Fibroblast of skin of abdomen (primary cell): Measurements from ENCODE around the gene TMEM53.
A peak's percentile ranks its signal among the peaks of the same experiment; 100 is the strongest.
"Not testable (repeated sequence)": the region's sequence is repeated elsewhere in the genome, so short reads cannot be mapped to it uniquely, and the experiment has no call there.

Source experiments
- DNase-seq: peaks from one replicate; pipeline ENCODE4 v3.0.0-alpha.2; 2013

TMEM53 gene

DNA sequence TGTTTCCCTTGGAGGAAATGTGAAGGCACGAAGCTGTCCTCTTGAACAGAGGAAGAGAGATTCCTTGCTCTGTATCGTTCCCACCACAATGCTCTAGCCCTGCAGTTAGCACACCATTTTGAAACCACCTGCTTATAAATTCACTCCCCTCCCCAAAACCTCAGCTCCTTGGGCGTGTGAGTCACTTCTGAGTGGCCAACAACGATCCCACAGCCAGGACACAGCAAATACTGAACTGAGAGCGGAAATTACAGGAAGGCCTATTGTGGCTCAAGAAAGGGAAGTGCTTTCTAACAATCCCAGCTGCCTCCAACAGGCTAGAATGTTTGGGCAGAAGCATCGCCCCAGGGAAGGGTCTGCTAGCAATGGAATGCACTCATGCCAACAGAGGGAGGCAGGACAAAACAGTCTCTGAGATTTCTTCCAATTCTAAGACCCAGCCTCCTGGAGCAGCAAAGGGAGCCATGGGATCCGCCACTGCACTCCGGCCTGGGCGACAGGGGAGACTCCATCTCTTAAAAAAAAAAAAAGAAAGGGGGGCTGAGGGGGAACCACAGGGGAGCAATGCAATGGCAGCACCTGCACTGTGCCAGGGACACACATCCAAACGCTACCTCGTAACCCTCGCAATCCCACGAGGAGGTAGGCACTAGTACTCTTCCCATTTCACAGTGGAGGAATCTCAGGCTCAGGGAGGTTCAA is 1.9 kb downstream of the TMEM53 start:
- DNase-seq: peak; percentile 9

DNA sequence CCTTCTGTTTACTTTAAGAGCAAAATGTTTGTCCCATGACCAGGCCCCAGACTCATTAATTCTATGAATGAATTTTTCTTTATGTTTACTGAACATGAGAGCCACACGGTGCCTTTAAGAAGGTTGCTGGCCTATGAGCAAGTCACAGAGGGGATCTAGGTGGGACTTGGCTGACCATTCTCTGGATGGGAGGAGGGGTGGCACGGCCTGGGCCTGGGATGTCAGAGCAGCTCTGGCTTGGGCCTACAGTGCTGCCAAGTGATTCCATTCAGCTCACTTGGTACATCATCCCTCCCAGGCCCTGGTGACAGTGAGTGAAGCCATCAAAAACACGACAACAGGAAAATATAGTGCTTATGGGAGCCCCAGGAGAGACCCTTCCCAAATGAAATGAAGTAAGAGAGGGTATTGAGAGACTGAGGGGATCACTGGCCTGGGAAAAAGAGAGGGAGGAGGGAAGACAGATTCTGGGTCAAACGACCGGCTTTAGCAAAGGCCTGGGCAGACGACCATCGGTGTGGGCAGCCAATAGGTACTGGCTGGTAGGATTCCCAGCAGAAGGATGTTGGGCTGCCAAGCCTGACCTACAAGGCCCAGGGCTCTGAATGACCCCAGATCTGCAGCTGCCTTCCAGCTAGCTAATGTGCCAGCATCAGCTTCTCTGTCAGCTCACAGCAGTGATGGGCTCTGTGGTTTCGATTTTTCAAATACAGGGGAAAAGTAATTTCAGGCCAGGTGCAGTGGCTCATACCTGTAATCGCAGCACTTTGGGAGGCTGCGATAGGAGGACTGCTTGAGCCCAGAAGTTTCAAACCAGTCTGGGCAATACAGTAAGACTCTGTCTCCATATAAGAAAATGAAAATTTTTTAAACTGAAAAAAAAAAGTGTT is 3.3 kb downstream of the TMEM53 start:
- DNase-seq: no peak

DNA sequence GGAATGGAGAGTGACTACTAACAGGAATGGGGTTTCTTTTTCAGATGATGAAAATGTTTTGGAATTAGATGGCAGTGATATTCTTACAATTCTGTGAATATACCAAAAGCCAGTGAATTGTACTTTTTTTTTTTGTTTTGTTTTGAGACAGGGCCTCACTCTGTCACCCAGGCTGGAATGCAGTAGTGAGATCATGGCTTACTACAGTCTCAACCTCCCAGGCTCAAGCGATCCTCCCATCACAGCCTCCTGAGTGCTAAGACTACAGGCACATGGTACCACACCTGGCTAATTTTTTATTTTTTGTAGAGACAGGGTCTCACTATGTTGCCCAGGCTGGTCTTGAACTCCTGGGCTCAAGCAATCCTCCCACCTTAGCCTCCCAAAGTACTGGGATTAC is 7.6 kb downstream of the TMEM53 start:
- DNase-seq: not testable (repeated sequence)

DNA sequence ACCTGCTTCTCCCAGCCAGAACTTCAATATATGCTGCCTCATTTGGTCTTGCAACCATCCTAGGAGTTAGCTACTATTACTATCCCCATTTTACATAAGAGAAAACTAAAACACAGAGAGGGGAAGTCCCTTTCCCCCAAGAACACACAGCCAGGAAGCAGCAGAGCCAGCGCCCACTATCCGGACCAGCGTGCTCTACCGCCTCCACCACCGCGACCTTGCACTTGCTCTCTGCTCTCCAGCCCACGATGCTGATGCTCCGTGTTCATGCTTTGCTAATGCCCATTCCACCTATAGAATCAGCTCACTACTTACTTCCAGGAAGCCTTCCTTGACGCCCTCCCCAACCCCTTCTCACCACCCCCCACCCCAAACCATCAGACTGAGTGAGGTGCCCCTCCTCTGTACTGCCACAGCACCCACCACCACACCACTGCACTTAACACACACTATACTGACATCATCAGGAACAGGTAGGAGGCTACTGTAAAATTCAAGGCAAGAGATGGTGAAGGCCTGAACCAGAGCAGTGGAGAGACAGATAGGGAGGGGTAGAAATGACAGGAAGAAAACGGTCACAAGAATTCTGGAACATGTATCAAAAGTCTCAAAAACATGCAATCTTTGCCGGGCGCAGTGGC is 9.4 kb downstream of the TMEM53 start:
- no peak for DNase-seq

DNA sequence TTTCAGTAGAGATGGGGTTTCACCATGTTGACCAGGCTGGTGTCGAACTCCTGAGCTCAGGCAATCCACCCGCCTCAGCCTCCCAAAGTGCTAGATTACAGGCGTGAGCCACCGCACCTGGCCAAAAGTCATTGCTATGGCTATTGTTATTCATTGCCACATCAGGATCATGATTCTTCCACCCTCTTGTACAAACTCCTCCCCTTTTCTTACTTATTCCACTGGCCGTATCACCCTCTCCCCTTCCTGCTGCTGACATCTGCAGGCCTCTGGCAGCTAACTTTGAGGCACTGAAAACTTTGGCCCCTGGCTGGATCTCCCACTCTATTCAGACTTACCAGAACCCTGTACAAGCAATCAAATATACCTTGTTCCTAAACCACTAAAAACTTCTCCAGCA is 10.9 kb downstream of the TMEM53 start:
- DNase-seq: no peak

DNA sequence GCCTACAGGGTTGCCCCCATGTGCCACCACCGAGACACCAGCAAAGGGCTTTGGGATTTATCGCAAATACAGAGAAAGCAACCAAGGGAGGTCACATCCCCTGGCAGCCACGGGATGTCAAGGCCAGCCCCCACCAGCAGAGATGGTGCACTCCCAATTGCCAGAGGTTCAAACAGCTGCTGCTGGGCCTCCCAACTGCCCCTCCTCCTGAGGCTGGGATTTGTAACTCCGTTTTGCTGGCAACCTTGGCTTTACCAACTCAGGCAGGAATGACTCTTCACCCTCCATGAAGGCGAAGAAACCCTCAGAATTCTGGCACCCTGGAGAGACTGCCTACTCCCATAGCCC is 11.6 kb downstream of the TMEM53 start:
- no peak for DNase-seq

DNA sequence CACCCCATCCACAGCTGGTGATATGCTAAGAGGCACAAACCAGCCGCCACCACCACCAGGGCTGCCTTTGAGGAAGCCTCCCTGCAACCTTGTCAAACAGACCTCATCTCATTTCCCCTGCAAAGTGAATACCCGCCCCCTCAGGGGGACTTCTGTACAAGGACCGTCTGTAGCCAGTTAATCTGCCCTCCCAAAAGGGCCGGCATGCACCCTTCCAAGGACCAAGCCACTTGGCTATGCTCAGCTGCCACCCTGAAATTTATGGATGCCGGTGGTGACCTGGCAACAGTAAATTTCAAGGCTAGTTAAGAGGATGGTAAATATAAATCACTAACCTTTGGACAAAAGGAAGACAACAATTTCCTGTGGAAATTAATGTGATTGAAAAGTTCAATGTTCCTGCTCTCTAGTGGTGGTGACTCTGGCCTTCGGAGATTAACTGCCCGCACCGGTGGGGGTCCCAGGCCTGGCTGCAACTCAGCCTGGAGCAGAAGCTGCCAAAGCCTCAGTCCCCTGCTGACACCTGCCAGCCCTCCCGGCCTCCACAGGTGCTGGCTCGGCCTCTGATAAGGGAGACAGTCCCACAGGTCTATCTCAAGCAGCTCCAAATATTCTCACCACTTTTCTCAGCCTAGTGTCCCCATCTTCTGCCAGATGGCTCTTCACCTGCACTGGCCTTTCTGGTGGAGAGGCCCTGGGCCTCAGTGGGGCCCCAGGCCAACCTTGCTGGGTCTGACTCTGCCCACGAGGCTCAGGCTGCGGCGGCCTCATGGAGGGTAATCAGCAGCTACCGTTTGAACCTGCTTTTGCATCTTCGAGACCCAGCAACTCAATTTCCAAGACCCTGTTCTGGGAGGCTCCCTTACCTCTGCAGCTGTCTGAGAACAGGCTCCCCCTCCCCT is 12.2 kb downstream of the TMEM53 start:
- no peak for DNase-seq

DNA sequence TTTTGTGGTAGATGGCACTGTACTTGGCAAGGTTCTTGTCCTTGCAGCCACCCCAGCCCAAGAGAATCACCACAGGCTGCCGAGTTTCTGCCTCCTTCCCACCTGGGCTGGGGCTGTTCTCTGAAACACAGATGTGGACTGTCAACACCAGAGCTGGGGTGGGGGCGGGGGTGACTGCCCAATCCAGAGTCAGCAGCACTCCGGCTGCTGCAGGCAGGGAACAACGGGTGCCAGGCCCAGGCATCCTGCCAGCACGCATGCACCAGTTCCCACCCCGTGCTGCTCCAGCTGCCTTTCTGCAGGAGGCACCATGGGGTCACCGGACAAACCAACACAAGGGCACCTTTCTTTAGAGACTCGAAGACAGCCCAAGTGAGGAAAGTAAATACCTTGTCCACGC is 14.1 kb downstream of the TMEM53 start:
- DNase-seq: no peak

DNA sequence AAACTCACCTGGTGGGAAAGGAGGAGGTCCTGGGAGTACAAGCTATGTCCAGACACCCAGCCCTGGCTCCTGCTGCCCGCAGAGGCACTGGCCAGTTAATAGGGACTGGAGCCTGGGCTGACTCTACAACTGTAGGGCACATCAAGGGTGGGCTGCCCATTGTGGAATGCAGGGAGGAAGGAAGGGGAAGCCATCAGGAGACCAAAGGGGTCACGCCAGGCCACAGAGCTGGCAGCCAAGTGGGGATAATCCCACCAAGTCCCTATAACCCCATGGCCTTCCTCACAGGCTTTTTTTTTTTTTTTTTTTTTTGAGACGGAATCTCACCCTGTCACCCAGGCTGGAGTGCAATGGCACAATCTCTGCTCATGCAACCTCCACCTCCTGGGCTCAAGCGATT is 14.7 kb downstream of the TMEM53 start:
- no peak for DNase-seq

DNA sequence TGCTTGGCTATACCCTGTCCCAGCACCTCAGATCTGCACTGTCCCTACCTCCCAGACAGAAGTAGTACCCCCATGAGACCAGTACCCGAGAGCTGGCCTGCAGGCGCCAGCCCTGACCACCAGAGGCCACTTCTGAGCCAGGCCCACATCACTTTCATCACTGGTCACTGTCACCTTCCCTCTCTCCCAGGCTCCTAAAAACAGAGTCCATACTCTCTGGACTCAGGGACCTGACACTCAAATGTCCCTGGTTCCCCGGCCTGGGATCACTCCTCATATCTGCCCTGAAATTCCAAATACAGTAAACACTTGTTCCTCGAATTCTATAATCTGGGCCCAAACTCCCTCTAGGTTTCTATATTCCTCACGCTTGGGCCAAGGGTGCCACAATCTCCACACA is 18.7 kb downstream of the TMEM53 start:
- no peak for DNase-seq

DNA sequence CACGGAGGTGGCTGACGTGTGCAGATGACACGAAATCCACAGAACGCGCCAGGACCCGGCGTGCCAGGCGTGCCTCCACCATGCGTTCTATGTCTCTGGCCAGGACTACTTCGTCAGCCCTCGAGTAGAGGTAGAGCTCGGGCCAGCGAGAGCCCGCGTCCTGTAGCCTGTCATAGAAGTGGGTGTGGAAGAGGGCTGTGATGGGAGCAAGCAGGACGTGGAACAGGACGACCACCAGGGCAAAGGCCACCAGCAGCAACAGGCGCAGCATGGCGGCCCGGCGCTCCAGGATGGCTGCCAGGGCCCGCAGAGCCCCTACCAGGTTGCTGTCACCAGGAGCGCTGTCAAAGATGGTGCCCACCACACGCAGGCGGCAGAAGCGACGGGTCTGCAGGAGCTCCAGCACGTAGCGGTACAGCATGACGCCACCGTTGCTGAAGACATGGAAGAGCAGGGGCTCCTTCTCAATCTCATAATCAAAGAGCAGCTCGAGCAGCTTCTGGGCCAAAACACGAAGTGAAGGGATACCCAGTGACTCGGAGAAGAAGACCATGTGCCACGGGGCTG is 19.6 kb downstream of the TMEM53 start:
- DNase-seq: no peak

DNA sequence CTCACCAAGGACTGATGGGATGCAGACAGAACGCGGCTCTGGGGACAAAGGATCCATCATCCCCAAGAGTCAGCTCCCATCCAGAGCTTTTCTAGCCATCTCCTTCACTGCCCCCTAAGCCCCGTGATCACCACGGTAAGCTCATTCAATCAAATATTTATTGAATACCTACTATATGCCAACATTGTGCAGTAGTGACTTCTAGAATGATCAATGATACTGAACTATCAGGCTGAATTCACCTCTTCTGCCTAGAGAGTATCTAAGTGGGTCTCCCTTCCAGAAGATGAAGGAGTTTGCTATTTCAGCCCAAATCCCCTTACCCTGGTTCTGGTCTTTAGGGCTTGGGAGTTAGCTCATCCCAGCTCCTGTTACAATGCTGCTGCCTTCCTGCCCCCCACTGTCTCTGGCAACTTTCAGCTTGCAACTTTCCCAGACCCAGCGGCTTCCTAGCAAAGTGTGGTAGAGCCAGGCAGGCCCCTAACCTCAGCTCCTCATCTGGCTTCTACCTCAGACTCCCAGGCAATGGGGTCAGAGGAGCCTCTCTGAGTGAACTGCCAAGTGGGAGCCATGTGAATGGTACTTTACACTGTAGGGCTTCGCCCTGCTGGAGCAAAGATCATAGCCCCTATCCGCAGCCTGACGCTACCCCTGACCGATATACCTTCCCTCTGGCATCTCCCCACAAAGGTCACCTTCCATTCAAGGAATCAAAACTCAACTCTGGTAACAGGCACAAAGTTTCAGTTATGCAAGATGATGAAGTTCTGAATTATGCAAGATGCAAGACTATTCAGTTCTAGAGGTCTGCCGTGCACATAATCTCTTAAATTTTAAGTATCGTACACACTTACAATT is 20.9 kb downstream of the TMEM53 start:
- no peak for DNase-seq

DNA sequence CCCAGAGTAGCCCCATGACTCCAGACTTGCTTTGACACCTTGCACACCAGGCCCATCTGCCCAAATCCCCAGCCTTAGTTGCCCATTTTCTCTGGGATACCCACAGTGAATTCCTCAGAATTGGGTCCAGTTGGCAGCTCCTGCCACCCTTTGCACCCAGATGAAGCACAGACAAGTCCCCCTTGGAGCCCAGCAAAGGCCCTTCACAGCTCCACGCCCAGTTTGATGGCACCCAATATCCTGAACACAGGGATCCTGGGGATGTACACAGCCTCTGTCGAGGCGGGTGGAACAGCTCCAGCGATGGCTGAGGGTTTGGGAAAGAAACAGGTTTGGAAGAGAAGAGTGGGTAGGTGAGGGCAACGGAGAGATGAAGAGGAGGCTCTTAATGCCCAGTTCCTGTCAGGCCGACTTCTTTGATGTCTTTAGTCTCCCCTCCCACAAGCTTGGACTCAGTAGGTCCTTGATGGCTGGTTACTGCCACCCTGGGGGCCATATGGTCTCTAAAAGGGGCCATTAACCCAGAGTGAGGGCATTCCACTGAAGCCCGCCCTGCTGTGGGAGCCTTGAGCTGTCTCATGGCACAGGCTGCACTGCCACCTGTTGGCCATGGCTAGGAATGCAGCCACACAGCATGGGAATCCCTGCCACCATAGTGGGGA is 21.7 kb downstream of the TMEM53 start:
- peak; percentile 56 for DNase-seq

DNA sequence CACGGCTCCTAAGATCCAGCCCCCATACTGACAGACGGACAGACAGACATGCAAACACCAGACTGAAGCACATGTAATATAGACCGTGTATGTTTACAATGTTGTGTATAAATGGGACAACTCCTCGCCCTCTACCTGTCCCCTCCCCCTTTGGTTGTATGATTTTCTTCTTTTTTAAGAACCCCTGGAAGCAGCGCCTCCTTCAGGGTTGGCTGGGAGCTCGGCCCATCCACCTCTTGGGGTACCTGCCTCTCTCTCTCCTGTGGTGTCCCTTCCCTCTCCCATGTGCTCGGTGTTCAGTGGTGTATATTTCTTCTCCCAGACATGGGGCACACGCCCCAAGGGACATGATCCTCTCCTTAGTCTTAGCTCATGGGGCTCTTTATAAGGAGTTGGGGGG is 23.2 kb downstream of the TMEM53 start:
- DNase-seq: no peak

DNA sequence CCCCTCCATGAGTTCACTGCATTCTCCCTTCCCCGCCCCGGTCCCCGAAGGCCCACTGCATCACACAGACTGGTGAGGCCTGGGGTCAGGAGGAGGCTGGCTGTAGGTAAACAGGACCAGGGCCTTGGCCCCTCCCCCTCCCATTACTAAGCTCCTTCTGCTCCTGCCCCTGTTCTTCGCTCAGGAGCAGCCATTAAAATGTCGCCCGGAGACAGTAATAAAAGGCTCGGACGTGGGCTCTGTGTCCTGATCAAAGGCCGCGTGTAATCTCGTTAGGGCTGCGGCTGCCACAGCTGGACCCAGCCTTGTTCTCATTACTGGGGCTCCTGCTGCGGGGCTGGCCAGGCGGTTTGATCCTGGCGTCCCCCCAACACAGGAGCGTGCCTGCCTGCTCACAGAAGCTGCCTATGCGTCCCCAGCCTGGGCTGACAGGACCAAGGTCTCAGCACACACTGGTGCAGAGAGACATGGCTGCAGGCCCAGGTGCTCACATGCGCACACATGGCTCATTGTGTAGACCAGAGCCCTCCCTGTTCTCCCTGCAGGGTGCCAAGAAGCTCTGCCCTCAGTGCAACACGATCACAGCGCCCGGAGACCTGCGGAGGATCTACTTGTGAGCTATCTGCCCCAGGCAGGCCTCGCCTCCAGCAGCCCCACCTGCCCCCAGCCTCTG is 24.0 kb downstream of the TMEM53 start:
- DNase-seq: no peak

DNA sequence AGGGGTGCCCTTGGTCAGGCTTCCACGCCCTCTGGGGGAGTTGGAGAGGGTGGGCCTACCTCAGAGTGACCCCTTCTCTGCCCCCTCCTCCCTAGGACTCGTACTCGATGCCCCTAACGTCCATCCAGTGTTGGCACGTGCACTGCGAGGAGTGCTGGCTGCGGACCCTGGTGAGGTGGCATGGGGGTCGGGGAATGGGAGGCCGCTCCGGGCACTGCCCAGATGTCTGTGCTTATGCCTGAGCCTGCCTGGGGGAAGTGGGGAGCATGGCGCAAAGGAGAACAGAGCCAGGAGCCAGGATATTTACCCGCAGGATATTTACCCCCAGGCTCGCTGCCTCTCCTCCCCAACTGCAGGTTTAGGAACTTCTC is 24.5 kb downstream of the TMEM53 start:
- DNase-seq: no peak

DNA sequence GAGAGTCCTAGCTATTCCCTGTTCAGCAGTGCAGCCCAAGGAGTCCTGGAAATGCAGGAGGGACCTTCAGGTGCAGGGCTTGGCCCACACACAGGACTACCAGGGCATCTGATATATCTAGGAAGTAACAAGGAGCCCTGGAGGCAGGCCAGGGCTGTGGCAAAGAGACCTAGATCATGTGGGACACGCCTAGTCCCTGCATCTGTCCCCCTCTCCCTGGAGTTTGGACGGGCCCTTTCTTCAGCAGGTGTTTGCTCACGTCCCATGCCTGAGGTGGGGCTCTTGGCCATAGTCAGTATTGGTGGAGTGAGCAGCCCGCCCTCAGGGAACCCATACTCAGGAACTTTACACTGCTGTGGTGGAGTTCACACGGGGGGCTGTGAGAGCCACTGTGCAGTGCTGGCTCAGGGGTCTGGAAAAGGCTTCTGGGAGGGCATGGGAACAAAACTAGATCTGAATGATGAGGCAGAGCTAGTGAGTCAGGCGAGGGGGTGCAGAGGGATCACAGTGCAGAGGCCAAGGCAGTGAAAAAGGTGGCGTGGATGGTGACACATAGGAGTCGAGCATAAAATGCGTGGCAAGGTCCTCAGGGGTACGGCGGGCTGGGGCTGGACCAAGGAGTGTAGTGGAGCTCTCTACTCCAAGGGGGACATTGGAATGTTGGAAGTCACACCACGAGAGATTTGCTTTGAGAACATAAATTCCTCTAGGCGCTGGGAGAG is 25.6 kb downstream of the TMEM53 start:
- DNase-seq: no peak

DNA sequence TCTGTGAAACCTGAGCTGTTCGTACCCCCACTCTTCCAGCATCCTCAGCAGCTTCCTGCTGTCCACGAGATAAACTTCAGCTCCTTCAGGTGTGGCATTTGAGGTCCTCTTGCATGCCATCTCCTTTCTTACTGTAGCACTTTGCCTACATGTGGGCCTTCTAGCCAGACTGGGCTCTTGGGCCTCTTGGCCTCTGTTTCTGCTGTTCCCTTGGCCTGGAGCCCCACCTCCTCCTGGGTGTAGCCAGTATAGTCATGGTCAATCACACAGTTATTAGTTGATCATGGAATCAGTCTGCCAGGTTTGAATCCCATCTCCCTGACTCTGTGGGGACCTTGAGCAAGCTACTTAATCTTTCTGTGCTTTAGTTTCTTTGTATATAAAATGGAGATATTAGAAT is 26.4 kb downstream of the TMEM53 start:
- no peak for DNase-seq
